ENCODE measurements around the gene GMDS. TPM values are rescaled to one million over a fixed set of nuclear protein-coding genes. Genes with fewer than 3 reads are reported as not detected.

GMDS gene
- total RNA-seq, 1 donor from 2014 or later: 19.9 TPM

GRCh38 chr6:2081155-2082138 is 164.0 kb downstream of the GMDS start:
- H3K27ac ChIP-seq: no peak overlapping the region
- intact Hi-C loops (cut with DNase I): no loop called here
- H3K4me3 ChIP-seq: no peak overlapping the region
- no peak for TF ChIP-seq CTCF (IDR thresholded peaks at IDR 0.05)
- H3K9me3 ChIP-seq: no peaks in the 10 kb centered on the region
- DNase-seq (ENCODE audit: low spot score in 2 of 2): no peak
- no peaks in the 10 kb centered on the region for H3K4me1 ChIP-seq
- H3K36me3 ChIP-seq: no peaks in the 10 kb centered on the region
- H3K27me3 ChIP-seq: no peaks in the 10 kb centered on the region

- no peaks in the 10 kb centered on the region for H3K4me1 ChIP-seq
- no peak for DNase-seq (ENCODE audit: low spot score in 2 of 2)
- no peaks in the 10 kb centered on the region for H3K9me3 ChIP-seq
- no peak for TF ChIP-seq CTCF (IDR thresholded peaks at IDR 0.05)
- no peak overlapping the region for H3K4me3 ChIP-seq
- H3K27me3 ChIP-seq: no peaks in the 10 kb centered on the region
- intact Hi-C loops (cut with DNase I): no loop called here
- H3K36me3 ChIP-seq: no peaks in the 10 kb centered on the region
- H3K27ac ChIP-seq: no peak overlapping the region
Measured at GRCh38 chr6:2078888-2079287, 166.5 kb downstream of the GMDS start.

- DNase-seq (ENCODE audit: low spot score in 2 of 2): no peak
- no peaks in the 10 kb centered on the region for H3K27me3 ChIP-seq
- no peak overlapping the region for H3K4me3 ChIP-seq
- H3K36me3 ChIP-seq: no peaks in the 10 kb centered on the region
- no peak overlapping the region for H3K27ac ChIP-seq
- no peak for TF ChIP-seq CTCF (IDR thresholded peaks at IDR 0.05)
- intact Hi-C loops (cut with DNase I): no loop called here
- H3K9me3 ChIP-seq: no peaks in the 10 kb centered on the region
- H3K4me1 ChIP-seq: no peaks in the 10 kb centered on the region
Measured at GRCh38 chr6:2077826-2078225, 167.6 kb downstream of the GMDS start.

GRCh38 chr6:2073476-2073875 is 171.9 kb downstream of the GMDS start:
- no peaks in the 10 kb centered on the region for H3K9me3 ChIP-seq
- no peak for DNase-seq (ENCODE audit: low spot score in 2 of 2)
- intact Hi-C loops (cut with DNase I): no loop called here
- H3K4me3 ChIP-seq: no peak overlapping the region
- H3K27ac ChIP-seq: no peak overlapping the region
- TF ChIP-seq CTCF (IDR thresholded peaks at IDR 0.05): no peak
- H3K4me1 ChIP-seq: no peaks in the 10 kb centered on the region
- no peaks in the 10 kb centered on the region for H3K27me3 ChIP-seq
- H3K36me3 ChIP-seq: no peaks in the 10 kb centered on the region

GRCh38 chr6:2072453-2072852 is 173.0 kb downstream of the GMDS start:
- H3K4me1 ChIP-seq: no peaks in the 10 kb centered on the region
- no peak for TF ChIP-seq CTCF (IDR thresholded peaks at IDR 0.05)
- H3K4me3 ChIP-seq: no peak overlapping the region

More at GRCh38 chr6:2072453-2072852, 173.0 kb downstream of the GMDS start:
- Histone ChIP-seq H3K27ac (no peak overlapping the region), H3K36me3 (no peaks in the 10 kb centered on the region), H3K27me3 (no peaks in the 10 kb centered on the region), H3K9me3 (no peaks in the 10 kb centered on the region)
- DNase-seq (ENCODE audit: low spot score in 2 of 2): no peak
- intact Hi-C loops (cut with DNase I): no loop called here
